ENCODE results near the gene PEF1.
A peak's percentile ranks its signal among the peaks of the same experiment; 100 is the strongest.

The PEF1 gene

DNA sequence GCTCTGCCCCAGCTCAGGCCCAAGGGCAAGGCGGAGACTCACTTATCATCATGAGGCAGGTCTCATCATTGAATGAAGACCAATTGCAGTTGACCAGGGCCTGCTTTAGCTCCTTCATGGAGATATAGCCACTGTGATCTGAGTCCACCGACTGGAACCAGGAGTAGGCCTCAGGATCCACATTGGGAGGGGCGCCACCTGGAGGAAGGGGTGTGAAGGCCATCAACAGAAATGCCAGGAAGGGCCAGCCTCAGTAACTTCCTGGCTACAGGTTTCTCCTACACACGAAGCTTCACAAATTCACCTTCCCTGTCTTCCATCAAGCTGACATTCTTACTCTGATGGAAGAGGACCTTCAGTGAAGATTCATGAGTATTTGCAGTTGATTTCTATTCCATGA, 11.6 kb downstream of the PEF1 start:
- no peak for DNase-seq

- DNase-seq = no peak
Observed at GRCh38 chr1:31632649-31633048, 12.0 kb downstream of the PEF1 start.

DNA sequence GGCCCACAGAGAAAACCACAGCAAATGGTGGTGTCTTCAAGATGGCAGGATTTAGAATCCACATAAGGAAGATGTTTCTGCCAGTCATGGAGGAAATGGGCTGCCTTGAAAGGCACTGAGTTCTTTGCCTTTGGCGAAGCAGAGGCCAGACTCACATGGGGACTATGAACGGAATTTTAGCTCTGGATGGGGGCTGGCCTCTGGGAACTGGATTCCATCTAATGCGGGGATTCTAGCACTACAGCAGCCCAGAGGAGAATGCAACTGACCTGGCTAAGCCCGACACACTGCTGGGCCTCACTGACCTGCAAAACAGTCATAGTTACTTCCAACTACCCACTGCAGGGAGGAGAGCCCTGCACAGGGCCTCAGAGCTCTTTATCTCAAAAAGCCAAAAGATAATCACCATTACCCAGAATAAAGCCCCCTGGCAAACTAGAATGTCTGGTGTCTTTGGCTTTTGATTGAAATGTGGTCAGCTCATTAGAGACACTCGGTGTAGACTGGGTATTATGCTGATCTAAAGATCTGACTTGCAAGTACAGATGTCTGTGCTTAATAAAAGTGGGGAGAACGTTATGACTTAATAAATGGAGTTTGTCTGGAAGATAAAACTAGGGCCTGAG, 15.6 kb downstream of the PEF1 start:
- no peak for DNase-seq

DNA sequence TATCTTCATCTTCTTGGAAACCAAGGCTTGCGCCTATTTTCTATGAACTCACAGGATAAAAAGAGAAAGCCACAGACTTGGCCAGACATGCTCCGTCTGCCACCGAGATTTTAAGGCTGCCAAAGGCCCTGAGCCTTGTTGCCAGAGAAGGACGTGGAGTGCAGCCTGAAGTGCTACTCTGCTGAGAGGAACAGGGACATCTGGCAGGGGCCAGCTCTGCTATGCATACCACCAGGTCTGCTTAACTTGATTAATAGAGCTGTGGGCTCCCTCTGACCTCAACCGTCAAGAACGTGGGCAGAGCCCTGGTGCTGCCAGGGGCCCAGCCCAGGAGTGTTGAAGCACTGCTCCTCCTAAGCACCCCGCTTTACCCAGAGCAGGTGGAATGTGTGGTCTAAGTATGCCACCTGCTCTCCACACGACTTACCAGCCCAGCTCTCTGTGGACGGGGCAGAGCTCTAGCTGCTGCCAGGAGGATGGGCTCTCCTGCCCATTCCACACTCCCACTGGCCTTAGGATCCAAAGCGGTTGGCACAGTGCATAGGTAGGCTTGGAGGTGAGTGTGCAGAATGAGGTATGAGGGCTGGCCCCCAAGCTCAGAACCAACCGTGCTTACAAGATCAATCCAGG, 16.6 kb downstream of the PEF1 start:
- peak in 34 of 58 donors; percentile 8 to 76 (median 44) for DNase-seq

DNA sequence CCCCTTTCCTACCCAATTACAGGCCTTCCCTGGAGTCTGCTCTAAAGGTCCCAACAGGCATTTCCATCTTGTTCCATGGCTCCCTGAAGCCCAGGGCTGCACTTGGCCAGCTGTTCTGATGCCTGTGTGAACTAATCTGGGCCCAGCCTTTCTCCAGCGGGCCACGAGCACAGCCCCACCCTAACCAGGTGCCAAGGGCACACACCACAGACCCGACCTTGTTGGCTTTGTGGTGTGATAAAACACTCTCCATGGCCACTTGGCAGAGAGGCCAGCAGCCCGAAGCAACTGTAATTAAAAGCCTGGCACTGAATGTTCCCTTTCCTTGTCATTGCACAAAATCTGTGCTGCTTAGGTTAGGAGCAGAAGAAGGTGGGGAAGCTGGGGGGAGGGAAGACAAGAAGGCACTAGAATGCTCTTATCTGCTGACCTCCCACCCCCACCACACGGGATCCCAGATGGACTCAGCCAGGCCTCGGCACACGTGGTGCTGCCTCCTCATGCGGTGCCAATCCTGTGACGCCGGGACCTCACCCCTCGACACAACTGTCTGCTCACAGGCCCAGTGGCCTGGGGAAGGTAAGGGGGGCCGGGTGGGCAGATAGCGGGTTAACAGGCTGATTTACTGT, 17.3 kb downstream of the PEF1 start:
- DNase-seq = peak in 23 of 58 donors; percentile 7 to 76 (median 46)

GRCh38 chr1:31626223-31627207, 18.2 kb downstream of the PEF1 start:
- DNase-seq = peak in 29 of 58 donors; percentile 4 to 69 (median 36)

DNA sequence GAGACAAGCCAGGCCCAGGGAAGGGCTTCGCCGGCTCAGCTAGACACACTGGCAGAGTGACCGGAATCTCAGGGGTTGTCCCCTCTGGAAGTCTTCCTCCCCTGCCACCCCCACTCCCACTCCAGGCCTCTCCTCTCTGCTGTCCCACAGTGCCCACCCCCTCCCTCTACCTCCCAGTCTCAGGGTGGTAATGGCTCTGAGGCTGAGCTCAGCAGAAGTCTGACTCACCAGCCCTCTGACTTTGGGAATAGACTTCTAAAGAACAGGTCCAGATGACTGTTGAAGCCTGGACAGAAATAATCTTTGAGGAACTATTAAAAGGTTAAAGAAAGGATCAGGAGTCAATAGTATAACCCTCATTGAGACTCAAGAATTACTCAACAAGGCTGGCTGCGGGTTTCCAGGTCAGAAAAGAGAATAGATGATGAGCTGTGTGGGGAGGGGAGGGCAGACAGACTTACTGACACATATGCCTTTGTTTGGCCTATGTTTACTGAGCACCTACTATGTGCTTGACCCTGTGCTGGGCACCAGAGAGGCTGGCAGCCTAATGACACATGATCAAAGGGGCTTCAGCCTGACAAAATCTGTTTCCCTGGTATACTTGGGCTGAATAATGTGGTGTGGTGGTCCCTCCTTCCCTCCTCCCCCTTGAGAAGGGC, 19.0 kb downstream of the PEF1 start:
- no peak for DNase-seq

DNA sequence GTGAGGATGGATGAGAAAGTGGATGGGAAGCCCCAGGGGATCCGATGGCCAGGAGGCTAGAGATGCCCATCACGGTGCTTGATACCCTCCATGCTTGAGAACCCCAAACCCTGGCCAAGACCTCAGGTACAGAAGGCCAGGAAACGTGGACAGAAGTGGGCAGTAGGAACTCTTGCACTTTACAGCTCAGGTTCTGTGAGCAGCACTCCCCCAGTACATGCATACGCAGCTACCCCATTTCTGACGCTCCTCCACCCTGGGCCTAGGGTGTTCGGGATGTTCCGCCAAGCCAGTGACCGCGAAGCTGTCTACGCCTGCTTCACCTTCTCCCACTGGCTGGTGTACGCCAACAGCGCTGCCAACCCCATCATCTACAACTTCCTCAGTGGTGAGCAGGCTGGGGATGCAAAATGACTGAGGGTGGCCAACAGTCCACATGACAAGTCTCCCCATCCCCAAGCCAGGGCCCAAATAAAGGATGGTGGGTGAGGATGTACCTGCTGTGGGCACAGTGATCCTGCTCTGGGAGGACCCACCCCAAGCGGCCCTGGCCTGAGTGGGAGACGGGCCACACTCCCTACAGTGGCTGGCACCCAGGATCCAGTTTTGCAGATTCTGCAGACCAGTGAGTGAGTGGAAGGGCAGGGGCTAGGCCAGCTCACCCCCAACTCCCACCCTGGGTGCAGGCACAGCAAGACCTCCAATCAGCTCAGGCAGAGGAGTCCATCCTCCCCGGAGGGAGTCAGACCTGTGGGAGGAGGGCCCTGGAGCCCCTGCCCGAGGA, 19.8 kb downstream of the PEF1 start:
- no peak for DNase-seq

GRCh38 chr1:31624309-31624708, 20.4 kb downstream of the PEF1 start:
- DNase-seq = no peak

DNA sequence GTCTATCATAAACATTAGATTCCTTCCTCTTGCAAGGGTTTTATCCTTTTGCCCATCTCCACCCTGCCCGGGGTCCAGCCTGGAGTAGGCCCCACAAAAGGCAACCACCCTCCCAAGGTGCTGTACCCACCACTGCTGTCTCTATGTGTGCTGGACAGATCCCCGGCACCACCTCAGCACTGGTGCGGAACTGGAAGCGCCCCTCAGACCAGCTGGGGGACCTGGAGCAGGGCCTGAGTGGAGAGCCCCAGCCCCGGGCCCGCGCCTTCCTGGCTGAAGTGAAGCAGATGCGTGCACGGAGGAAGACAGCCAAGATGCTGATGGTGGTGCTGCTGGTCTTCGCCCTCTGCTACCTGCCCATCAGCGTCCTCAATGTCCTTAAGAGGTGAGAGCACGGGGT, 21.3 kb downstream of the PEF1 start:
- DNase-seq = no peak

DNA sequence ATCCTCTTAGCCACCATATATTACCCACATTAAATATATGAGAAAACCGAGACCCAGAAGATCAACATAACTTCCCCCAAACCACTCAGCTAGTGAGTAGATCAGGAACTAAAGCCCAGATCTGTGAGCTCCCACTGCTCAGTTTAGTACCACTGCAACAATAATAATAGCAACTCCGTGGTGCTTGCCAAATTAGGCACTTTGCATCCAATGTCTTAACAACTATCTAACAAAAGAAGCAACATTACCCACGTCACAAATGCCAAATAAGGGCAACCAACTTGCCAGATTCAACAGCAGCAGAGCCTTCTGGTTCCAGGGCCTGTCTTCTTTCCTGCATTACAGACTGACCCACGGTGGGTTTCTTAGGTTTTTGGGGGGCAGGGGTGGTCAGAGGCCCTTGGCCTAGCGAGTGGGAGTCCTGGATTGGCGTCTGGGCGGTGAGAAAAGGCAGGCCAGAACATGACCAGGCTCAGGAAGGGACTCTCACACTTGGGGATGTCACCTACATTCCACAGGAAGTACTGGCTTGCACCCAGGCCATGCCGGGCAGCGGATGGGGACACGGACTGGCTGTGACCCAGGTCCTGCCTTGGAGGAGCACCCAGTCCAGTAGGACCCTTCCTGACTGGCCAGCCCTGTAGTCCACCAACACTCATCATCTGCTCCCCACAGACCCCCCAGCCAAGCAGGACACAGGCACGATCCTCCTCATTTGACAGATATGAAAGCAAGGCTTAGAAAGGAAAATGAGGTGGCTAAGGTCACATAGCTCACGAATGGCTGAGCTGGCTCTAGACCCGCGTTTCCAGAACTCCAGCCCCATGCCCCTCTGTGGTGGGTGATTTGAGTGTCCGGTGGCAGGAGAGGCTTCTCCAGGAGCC, 22.6 kb downstream of the PEF1 start:
- DNase-seq = peak in 6 of 58 donors; percentile 6 to 34 (median 30)

DNA sequence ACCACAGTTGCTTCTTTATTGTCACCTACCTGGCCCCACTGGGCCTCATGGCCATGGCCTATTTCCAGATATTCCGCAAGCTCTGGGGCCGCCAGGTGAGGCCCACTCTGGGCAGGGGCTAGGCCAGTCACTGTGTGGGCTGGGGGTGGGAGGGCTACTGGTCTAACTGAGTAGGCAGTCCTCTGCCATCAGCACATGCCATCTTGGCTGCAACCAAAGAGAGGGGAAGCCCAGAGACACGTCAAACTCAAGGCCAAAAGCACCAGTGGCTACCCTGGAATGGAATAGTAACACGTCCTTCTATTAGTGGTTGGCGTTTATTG, 23.2 kb downstream of the PEF1 start:
- no peak for DNase-seq

DNA sequence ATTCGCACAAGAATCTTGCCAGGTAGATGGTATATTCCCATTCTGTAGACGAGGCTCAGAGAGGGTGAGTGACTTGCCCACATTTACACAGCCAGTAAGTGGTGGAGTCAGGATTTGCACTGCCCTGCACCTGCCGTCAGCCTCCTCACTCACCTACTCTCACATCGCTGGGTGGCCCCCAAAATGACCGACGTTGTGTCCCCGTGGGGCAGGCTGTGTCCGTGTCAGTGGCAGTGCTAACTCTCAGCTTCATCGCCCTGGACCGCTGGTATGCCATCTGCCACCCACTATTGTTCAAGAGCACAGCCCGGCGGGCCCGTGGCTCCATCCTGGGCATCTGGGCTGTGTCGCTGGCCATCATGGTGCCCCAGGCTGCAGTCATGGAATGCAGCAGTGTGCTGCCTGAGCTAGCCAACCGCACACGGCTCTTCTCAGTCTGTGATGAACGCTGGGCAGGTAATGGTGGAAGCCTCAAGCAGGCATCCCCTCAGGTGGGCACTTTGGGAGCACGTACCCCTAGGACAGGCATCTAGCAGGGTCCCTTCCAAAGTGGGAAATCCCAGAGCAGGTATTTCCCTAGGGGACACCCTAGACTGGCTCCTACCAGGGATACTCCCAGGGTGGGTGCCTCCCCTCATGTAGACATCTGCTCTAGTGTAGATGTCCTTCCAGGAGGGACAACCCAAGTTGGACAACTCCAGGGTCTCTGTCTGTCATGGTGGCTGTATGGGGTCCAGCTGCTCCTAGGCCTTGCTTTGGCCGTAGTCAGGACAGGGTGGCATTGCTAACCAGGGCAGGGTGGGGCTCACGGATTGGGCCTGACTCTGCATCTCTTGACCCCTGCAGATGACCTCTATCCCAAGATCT, 23.8 kb downstream of the PEF1 start:
- no peak for DNase-seq

DNA sequence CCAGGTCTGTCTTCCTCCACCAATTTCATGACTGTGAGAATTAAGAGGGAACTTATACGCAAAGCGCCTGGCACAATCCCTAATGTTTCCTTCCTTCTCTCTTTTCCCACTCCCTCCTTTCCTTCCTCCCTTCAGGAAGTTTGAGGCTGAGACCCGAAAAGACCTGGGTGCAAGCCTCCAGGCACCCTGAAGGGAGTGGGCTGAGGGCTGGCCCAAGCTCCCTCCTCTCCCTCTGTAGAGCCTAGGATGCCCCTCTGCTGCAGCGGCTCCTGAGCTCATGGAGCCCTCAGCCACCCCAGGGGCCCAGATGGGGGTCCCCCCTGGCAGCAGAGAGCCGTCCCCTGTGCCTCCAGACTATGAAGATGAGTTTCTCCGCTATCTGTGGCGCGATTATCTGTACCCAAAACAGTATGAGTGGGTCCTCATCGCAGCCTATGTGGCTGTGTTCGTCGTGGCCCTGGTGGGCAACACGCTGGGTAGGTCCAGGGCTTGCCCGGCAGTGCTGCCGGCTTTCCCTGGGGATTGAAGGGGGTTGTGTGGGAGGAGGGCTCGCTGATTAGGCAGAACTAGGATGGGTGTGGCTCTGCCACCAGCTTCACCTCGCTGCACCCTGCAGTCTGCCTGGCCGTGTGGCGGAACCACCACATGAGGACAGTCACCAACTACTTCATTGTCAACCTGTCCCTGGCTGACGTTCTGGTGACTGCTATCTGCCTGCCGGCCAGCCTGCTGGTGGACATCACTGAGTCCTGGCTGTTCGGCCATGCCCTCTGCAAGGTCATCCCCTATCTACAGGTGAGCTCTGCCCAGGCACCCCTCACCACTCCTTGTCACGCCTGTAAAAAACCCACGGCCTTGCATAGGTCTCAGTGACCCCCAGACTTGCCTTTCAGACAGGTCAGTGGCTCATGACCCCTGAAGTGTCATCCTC, 25.5 kb downstream of the PEF1 start:
- no peak for DNase-seq

- DNase-seq = no peak
Observed at GRCh38 chr1:31617916-31618746, 26.5 kb downstream of the PEF1 start.

DNA sequence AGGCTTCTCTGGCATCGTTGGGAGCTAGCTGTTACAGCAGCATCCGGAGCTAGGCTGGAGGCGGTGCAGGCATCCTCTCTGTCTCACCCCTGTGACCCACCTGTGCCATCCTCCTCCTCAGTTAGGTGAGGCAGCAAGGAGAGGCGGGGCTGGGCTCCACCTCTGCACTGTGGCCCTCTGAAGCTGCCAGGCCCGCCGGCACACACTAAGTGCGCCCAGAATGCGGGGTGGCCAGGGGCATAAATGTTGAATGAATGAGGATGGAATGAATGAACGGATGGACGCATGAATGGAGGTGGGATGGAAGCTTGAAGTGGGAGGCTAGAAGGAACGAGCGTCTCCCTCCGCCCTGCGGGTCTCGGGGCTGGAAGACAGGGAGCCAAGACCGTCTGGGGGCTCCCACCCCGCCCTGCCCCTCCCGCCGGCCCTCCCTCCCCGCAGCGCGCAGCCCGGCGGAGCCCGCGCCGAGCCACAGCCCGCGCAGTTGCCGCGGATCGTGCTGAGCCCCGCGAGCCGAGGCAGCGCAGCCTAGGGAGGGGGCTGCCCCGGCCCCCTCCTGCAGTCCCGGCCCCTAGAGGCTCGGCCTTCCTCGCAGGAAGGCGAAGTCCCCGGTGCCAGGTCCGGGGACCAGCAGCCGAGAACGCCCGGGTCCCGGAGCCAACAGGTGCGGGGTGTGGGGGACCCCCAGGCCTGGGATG, 27.3 kb downstream of the PEF1 start, which contains the start of gene HCRTR1:
HCRTR1 (plus strand) TSS at position 472 of the 698 bp plus-strand sequence. CDS start 1,504 bp downstream, outside the sequence.
- DNase-seq = no peak

All from anterior cingulate cortex (tissue), 58 donors.